Keratinocyte (primary cell): ENCODE data around the gene ANKRA2. TPM values are rescaled to one million over a fixed set of nuclear protein-coding genes. Genes with fewer than 3 reads are reported as not detected.

Source experiments
- DNase-seq: peaks from one replicate; pipeline ENCODE4 v3.0.0-alpha.2; 2011; ENCODE audit warnings: low read depth, missing footprints, low spot score
- FAIRE-seq: peaks from 2 replicates; lab custom pipeline; 2011; peaks lifted over from hg19 to GRCh38; lab: Jason Lieb, UNC
- H2AFZ ChIP-seq: 2 replicates; pipeline ENCODE4 v1.6.0; 2012; ENCODE audit warnings: low read length, control low read depth, inconsistent platforms; ENCODE audit not compliant: control insufficient read depth
- H3K27ac ChIP-seq: 2 replicates; pipeline ENCODE4 v1.5.1; 2011; ENCODE audit warnings: low read length; ENCODE audit not compliant: control insufficient read depth, insufficient read depth
- H3K27me3 ChIP-seq: 3 replicates; pipeline ENCODE4 v1.6.0; 2011; ENCODE audit warnings: low read length; ENCODE audit not compliant: control insufficient read depth, insufficient read depth; ENCODE audit errors: extremely low read depth
- H3K36me3 ChIP-seq, 2 experiments: 2 replicates in 1 of 2; 3 replicates in 1 of 2; pipeline ENCODE4 v1.5.1; 2011; ENCODE audit warnings: low read length in 2 of 2, mild to moderate bottlenecking in 1 of 2; ENCODE audit not compliant: control insufficient read depth in 2 of 2, insufficient read depth in 2 of 2; ENCODE audit errors: extremely low read depth in 1 of 2
- H3K4me1 ChIP-seq: 3 replicates; pipeline ENCODE4 v1.5.1; 2011; ENCODE audit warnings: low read length; ENCODE audit not compliant: control insufficient read depth, insufficient read depth; ENCODE audit errors: extremely low read depth
- H3K4me2 ChIP-seq: 3 replicates; pipeline ENCODE4 v1.6.0; 2011; ENCODE audit warnings: low read depth, low read length; ENCODE audit not compliant: control insufficient read depth, insufficient read depth; ENCODE audit errors: extremely low read depth
- H3K4me3 ChIP-seq, 3 experiments: fragments of 200-600 bp in 1 of 3; sonication (generic) in 1 of 3; 2 replicates in 2 of 3; 3 replicates in 1 of 3; pipeline ENCODE4 v1.5.1; 2011 to 2016; ENCODE audit warnings: low read length in 3 of 3, mild to moderate bottlenecking in 3 of 3, control low read depth in 2 of 3, inconsistent platforms in 1 of 3, low read depth in 1 of 3, mixed read lengths in 1 of 3, mixed run types in 1 of 3, moderate library complexity in 1 of 3; ENCODE audit not compliant: control insufficient read depth in 2 of 3, insufficient read depth in 2 of 3; ENCODE audit errors: extremely low read depth in 1 of 3
- H3K79me2 ChIP-seq: 2 replicates; pipeline ENCODE4 v1.6.0; 2012; ENCODE audit warnings: low read length; ENCODE audit not compliant: control insufficient read depth, insufficient read depth
- H3K9ac ChIP-seq: 3 replicates; pipeline ENCODE4 v1.6.0; 2011; ENCODE audit warnings: low read length; ENCODE audit not compliant: control insufficient read depth, insufficient read depth; ENCODE audit errors: extremely low read depth
- H3K9me1 ChIP-seq: 3 replicates; pipeline ENCODE4 v1.6.0; 2011; ENCODE audit warnings: low read length; ENCODE audit not compliant: control insufficient read depth, insufficient read depth; ENCODE audit errors: extremely low read depth
- H3K9me3 ChIP-seq: 2 replicates; pipeline ENCODE4 v1.5.1; 2012; ENCODE audit warnings: low read depth, low read length; ENCODE audit not compliant: control insufficient read depth
- H4K20me1 ChIP-seq: 3 replicates; pipeline ENCODE4 v1.6.0; 2011; ENCODE audit warnings: low read length; ENCODE audit not compliant: control insufficient read depth, insufficient read depth; ENCODE audit errors: extremely low read depth
- EZH2 ChIP-seq: IDR thresholded peaks from one replicate; pipeline ENCODE4 v1.6.1; 2012; ENCODE audit warnings: inconsistent platforms, mild to moderate bottlenecking, low read length, moderate library complexity
- dilution Hi-C: fragments of 300-500 bp; cut with MboI; formaldehyde crosslinking; loops from one replicate; pipeline ENCODE4 v1.7.0; 2020; ENCODE audit warnings: low sequenced_read_pairs; ENCODE audit not compliant: extremely low pct_ligation_motif_present
- polyA plus RNA-seq, 5 experiments: library from polyadenylated mRNA; depleted of rRNA in 3 of 5; stranded (reverse) in 3 of 5; stranded (forward) in 1 of 5; unstranded in 1 of 5; fragments of >200 nt; gene quantifications; 1 replicate in 1 of 5; 2 replicates in 3 of 5; 3 replicates in 1 of 5; pipeline versions ENCODE4 v1.2.1 to v1.2.3, GENCODE V29; 2011 to 2012; ENCODE audit warnings: missing spikeins in 2 of 5, low read depth in 1 of 5, low replicate concordance in 1 of 5
- TF ChIP-seq, protein P1 (sequence below), 3 experiments: IDR thresholded peaks in 1 of 3; conservative IDR thresholded peaks in 1 of 3; optimal IDR thresholded peaks in 1 of 3; 2 replicates in 2 of 3; 3 replicates in 1 of 3; pipeline versions ENCODE3 to v1.5.1; 2011; ENCODE audit warnings: low read length in 3 of 3, mild to moderate bottlenecking in 3 of 3, moderate library complexity in 2 of 3, control low read depth in 1 of 3, inconsistent platforms in 1 of 3; ENCODE audit not compliant: insufficient read depth in 2 of 3; ENCODE audit errors: extremely low read depth in 1 of 3

ANKRA2 gene
- polyA plus RNA-seq, 1 donor (not counting 4 experiments of a cell fraction or from before 2014, with no cell fraction given) = 20.6 TPM

DNA sequence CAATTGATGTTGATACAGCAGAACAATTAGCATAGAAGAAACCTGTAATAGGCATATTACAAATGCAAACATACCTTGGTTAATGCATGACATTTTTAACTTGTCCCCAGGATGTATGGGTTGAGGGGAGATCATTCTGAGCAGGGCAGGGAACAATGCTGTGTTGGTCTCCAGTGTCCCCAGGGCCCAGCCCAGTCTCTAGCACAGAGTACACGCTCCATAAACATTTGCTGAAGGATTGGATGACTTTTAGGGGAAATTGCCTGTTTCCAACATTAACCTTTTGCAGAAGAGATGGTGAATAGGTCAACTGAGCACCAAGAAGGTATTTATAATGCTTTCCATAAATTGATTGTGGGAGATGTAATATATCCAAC, 20.0 kb downstream of the ANKRA2 start:
- Histone ChIP-seq H3K27ac (no peak overlapping the region), H4K20me1 (no peaks in the 10 kb centered on the region), H3K4me2 (no peak overlapping the region), H3K4me3 (no peak overlapping the region), H3K9me1 (no peaks in the 10 kb centered on the region), H3K9me3 (no peaks in the 10 kb centered on the region), H3K27me3 (no peaks in the 10 kb centered on the region), H3K9ac (no peak overlapping the region), H3K36me3 (no peaks in the 10 kb centered on the region), H3K4me1 (peaks cover 40% of the 10 kb centered on the region), H2AFZ (no peak overlapping the region), H3K79me2 (no peaks in the 10 kb centered on the region)
- dilution Hi-C loops = no loop called here
- FAIRE-seq = no peak
- TF ChIP-seq, protein P1, sequence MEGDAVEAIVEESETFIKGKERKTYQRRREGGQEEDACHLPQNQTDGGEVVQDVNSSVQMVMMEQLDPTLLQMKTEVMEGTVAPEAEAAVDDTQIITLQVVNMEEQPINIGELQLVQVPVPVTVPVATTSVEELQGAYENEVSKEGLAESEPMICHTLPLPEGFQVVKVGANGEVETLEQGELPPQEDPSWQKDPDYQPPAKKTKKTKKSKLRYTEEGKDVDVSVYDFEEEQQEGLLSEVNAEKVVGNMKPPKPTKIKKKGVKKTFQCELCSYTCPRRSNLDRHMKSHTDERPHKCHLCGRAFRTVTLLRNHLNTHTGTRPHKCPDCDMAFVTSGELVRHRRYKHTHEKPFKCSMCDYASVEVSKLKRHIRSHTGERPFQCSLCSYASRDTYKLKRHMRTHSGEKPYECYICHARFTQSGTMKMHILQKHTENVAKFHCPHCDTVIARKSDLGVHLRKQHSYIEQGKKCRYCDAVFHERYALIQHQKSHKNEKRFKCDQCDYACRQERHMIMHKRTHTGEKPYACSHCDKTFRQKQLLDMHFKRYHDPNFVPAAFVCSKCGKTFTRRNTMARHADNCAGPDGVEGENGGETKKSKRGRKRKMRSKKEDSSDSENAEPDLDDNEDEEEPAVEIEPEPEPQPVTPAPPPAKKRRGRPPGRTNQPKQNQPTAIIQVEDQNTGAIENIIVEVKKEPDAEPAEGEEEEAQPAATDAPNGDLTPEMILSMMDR (optimal IDR thresholded peaks at IDR 0.05 in 1 of 3, IDR thresholded peaks at IDR 0.05 in 1 of 3, conservative IDR thresholded peaks at IDR 0.05 in 1 of 3; ENCODE audit: extremely low read depth in 1 of 3, insufficient read depth in 2 of 3, low read length in 3 of 3) = no peak
- TF ChIP-seq EZH2 = no peak
- DNase-seq = no peak

DNA sequence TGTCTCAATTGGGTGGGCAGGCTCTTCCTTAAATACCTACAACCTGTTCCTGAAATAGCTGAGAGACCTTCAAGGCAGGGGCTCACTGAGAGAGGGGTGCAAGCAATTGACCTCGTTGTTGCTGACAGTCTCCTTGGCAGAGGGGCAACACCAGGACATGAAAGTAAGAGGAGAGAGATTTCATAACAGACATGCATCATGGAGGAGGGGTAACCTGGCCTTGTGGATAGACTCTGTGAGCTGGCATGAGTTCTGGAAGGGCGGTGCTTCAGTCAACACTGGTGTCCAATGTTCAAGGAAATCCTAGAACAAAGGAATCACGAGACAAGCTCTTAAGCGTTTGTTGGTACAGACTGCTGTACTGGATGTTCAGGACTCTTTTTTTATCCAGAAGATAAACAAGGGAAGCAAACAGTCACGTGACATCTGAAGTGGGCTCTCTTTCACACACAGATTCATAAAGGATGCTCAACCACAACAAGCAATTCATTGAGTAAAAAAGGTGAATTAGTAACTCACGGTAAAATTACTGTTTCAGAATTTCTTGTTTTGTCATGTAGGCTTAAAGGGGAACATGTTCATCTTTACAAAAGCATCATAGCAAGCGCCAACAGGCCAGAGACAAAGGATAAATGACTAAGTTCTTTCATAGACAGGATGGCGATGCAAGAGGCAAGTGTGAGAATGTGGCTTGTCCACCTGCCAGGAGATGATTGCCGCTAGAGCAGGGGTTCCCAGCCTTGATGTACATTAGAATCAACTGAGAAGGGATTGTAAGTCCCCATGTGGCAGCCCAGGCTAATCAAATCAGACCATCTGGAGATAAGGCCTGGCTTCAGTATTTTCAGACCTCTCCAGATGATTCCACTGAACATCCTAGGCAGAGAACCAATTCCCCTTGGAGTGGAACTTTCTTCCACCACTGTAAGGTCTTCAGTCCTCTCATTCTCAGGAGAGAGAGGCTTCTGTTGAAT, 20.7 kb downstream of the ANKRA2 start:
- H3K27me3 ChIP-seq = no peaks in the 10 kb centered on the region
- no peaks in the 10 kb centered on the region for H3K36me3 ChIP-seq
- peak overlapping the region; percentile 61 for H3K27ac ChIP-seq
- no peaks in the 10 kb centered on the region for H3K9me1 ChIP-seq
- peak; percentile 62 for DNase-seq
- no peaks in the 10 kb centered on the region for H3K79me2 ChIP-seq
- dilution Hi-C loops = no loop called here
- TF ChIP-seq, protein P1 (optimal IDR thresholded peaks at IDR 0.05 in 1 of 3, IDR thresholded peaks at IDR 0.05 in 1 of 3, conservative IDR thresholded peaks at IDR 0.05 in 1 of 3; ENCODE audit: extremely low read depth in 1 of 3, insufficient read depth in 2 of 3, low read length in 3 of 3) = no peak
- TF ChIP-seq EZH2 = no peak
- peak overlapping the region; percentile 5 for H2AFZ ChIP-seq
- H3K4me2 ChIP-seq = peak overlapping the region; percentile 59
- H3K4me1 ChIP-seq = peaks cover 47% of the 10 kb centered on the region
- H3K9ac ChIP-seq = peak overlapping the region; percentile 14
- H3K9me3 ChIP-seq = no peaks in the 10 kb centered on the region
- FAIRE-seq = peak; percentile 93
- no peaks in the 10 kb centered on the region for H4K20me1 ChIP-seq
- H3K4me3 ChIP-seq = peak overlapping the region in 1 of 3 experiments; percentile 29
